ENCODE data around the gene PTK6.

Gene PTK6

DNA sequence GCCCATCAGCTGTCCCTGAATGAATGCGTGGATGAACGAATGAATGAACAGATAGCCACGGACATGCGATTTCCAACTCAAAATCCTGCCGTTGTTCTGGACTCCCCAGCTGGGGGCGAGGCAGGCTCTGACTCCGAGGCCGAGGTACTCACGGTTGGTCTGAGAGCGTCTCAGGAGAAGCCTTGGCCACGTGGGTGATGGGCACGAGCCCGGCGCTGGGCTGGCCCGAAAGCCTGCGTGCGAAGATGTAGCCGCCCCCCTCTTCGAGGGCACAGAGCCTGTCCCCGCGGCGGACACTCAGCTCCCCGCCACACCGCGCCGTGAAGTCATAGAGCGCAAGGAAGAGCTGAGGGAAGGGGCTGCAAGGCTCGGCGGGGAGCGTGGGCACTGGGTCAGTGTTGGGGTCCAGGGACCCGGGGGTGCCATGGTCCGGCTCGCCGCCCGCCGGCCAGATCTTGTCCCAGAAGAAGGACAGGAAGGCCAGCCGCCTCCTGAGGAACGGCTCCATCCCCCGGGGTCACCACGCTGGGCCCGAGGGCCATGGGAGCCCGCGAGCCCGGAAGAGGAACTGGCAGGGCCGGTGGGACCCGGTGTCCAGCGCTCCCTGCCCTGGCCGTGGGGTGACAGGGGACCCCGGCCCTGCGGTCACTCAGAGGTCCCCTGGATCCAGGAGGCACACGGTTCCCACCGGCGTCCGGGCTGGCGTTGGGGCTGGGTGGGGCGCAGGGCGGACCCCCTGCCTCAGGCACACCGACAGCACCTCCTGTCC is 10.0 kb upstream of the PTK6 start:
- H3K79me2 ChIP-seq (ENCODE audit: control insufficient read depth, insufficient read depth, low read length, unreplicated experiment), result no peaks in the 10 kb centered on the region
- no peak overlapping the region for H3K4me3 ChIP-seq (ENCODE audit: low read depth, low read length)
- no peaks in the 10 kb centered on the region for H3K27me3 ChIP-seq (ENCODE audit: insufficient read depth, low read length)
- no peaks in the 10 kb centered on the region for H3K36me3 ChIP-seq (ENCODE audit: insufficient read depth, low read length)
- no peak overlapping the region for H3K27ac ChIP-seq (ENCODE audit: low read depth, low read length)
- H2AFZ ChIP-seq (ENCODE audit: low read length, unreplicated experiment), result no peak overlapping the region
- no peaks in the 10 kb centered on the region for H3K4me1 ChIP-seq (ENCODE audit: control insufficient read depth, insufficient read depth, low read length, unreplicated experiment)

DNA sequence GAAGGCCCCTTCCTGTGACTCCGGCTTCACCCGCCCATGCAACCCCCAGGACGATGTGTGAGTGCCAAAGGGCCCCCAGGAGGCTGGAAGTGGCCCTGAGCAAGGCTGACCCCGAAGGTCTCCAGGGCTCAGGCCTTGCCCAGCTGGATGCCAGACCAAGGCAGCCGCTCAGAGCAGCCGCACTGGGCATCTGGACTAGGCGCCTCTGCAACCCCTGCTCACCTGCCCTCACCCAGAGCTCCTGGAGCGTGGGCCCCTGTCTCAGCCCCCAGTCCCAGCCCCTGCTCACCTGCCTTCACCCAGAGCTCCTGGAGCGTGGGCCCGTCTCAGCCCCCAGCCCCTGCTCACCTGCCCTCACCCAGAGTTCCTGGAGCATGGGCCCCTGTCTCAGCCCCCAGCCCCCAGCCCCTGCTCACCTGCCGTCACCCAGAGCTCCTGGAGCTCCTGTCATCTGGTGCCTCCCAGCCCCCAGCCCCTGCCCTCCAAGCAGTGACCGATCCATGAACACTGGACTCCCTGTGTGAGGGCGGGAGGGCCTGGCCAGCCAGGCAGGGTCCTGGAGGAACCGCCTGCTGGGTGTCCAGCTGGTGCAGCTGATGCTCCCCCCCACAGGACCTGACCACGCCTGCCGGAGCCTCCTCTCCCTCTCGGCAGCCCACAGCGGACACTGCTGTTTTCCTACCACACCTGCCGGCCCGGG is 9.2 kb upstream of the PTK6 start:
- H3K79me2 ChIP-seq (ENCODE audit: control insufficient read depth, insufficient read depth, low read length, unreplicated experiment), result no peaks in the 10 kb centered on the region
- no peak overlapping the region for H3K27ac ChIP-seq (ENCODE audit: low read depth, low read length)
- no peak overlapping the region for H3K4me3 ChIP-seq (ENCODE audit: low read depth, low read length)
- H3K36me3 ChIP-seq (ENCODE audit: insufficient read depth, low read length), result no peaks in the 10 kb centered on the region
- no peaks in the 10 kb centered on the region for H3K27me3 ChIP-seq (ENCODE audit: insufficient read depth, low read length)
- no peaks in the 10 kb centered on the region for H3K4me1 ChIP-seq (ENCODE audit: control insufficient read depth, insufficient read depth, low read length, unreplicated experiment)
- H2AFZ ChIP-seq (ENCODE audit: low read length, unreplicated experiment), result no peak overlapping the region

GRCh38 chr20:63545814-63546213 is 8.6 kb upstream of the PTK6 start:
- Histone ChIP-seq H3K4me3 (ENCODE audit: low read depth, low read length) (no peak overlapping the region), H3K27ac (ENCODE audit: low read depth, low read length) (no peak overlapping the region), H3K27me3 (ENCODE audit: insufficient read depth, low read length) (no peaks in the 10 kb centered on the region), H3K79me2 (ENCODE audit: control insufficient read depth, insufficient read depth, low read length, unreplicated experiment) (no peaks in the 10 kb centered on the region), H3K36me3 (ENCODE audit: insufficient read depth, low read length) (no peaks in the 10 kb centered on the region), H3K4me1 (ENCODE audit: control insufficient read depth, insufficient read depth, low read length, unreplicated experiment) (no peaks in the 10 kb centered on the region), H2AFZ (ENCODE audit: low read length, unreplicated experiment) (no peak overlapping the region)

GRCh38 chr20:63544958-63545516 is 7.9 kb upstream of the PTK6 start:
- no peaks in the 10 kb centered on the region for H3K4me1 ChIP-seq (ENCODE audit: control insufficient read depth, insufficient read depth, low read length, unreplicated experiment)
- H3K4me3 ChIP-seq (ENCODE audit: low read depth, low read length), result no peak overlapping the region
- no peaks in the 10 kb centered on the region for H3K27me3 ChIP-seq (ENCODE audit: insufficient read depth, low read length)
- H2AFZ ChIP-seq (ENCODE audit: low read length, unreplicated experiment), result no peak overlapping the region
- no peaks in the 10 kb centered on the region for H3K79me2 ChIP-seq (ENCODE audit: control insufficient read depth, insufficient read depth, low read length, unreplicated experiment)
- H3K27ac ChIP-seq (ENCODE audit: low read depth, low read length), result no peak overlapping the region
- no peaks in the 10 kb centered on the region for H3K36me3 ChIP-seq (ENCODE audit: insufficient read depth, low read length)

GRCh38 chr20:63544241-63544957 is 7.2 kb upstream of the PTK6 start:
- Histone ChIP-seq H3K27me3 (ENCODE audit: insufficient read depth, low read length) (no peaks in the 10 kb centered on the region), H3K79me2 (ENCODE audit: control insufficient read depth, insufficient read depth, low read length, unreplicated experiment) (no peaks in the 10 kb centered on the region), H3K4me1 (ENCODE audit: control insufficient read depth, insufficient read depth, low read length, unreplicated experiment) (no peaks in the 10 kb centered on the region), H2AFZ (ENCODE audit: low read length, unreplicated experiment) (no peak overlapping the region), H3K4me3 (ENCODE audit: low read depth, low read length) (no peak overlapping the region), H3K27ac (ENCODE audit: low read depth, low read length) (no peak overlapping the region), H3K36me3 (ENCODE audit: insufficient read depth, low read length) (no peaks in the 10 kb centered on the region)

DNA sequence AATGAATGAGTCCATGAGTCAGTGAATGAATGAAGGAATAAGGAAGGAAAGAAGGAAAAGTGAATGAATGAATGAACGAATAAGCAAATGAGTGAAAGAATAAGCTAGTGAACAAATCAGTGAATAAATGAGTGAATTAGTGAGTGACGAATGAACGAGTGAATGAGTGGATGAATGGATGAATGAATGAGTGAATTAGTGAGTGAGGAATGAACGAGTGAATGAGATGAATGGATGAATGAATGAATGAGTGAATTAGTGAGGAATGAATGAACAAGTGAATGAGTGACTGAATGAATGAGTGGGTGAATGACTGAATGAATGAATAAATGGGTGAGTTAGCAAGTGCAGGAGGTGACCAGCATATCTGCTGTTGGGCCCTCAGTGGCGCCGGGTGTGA is 6.6 kb upstream of the PTK6 start:
- Histone ChIP-seq H3K27ac (ENCODE audit: low read depth, low read length) (no peak overlapping the region), H3K79me2 (ENCODE audit: control insufficient read depth, insufficient read depth, low read length, unreplicated experiment) (no peaks in the 10 kb centered on the region), H2AFZ (ENCODE audit: low read length, unreplicated experiment) (no peak overlapping the region), H3K27me3 (ENCODE audit: insufficient read depth, low read length) (no peaks in the 10 kb centered on the region), H3K36me3 (ENCODE audit: insufficient read depth, low read length) (no peaks in the 10 kb centered on the region), H3K4me3 (ENCODE audit: low read depth, low read length) (no peak overlapping the region), H3K4me1 (ENCODE audit: control insufficient read depth, insufficient read depth, low read length, unreplicated experiment) (no peaks in the 10 kb centered on the region)

DNA sequence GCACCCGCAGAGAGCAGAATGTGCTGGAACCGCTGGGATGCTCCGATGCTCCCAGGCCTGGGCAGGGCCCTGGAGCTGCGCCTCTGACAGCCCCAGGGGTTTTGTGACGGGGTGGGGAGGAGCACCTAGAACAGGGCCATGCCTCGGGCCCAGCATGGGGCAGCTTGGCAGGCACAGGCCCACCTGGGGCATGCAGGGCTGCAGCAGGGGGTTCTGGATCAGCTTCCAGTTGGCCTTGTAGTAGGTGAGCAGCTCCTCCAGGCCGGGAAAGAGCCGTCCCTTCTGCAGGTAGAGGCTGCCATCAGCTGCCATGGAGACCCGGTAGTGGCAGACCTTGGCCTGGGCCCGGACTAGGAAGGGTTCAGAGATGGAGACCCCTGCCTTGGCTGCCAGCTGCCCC is 6.0 kb upstream of the PTK6 start:
- H3K27ac ChIP-seq (ENCODE audit: low read depth, low read length), result no peak overlapping the region
- no peaks in the 10 kb centered on the region for H3K27me3 ChIP-seq (ENCODE audit: insufficient read depth, low read length)
- H3K4me3 ChIP-seq (ENCODE audit: low read depth, low read length), result no peak overlapping the region
- no peak overlapping the region for H2AFZ ChIP-seq (ENCODE audit: low read length, unreplicated experiment)
- H3K4me1 ChIP-seq (ENCODE audit: control insufficient read depth, insufficient read depth, low read length, unreplicated experiment), result no peaks in the 10 kb centered on the region
- no peaks in the 10 kb centered on the region for H3K79me2 ChIP-seq (ENCODE audit: control insufficient read depth, insufficient read depth, low read length, unreplicated experiment)
- H3K36me3 ChIP-seq (ENCODE audit: insufficient read depth, low read length), result no peaks in the 10 kb centered on the region

DNA sequence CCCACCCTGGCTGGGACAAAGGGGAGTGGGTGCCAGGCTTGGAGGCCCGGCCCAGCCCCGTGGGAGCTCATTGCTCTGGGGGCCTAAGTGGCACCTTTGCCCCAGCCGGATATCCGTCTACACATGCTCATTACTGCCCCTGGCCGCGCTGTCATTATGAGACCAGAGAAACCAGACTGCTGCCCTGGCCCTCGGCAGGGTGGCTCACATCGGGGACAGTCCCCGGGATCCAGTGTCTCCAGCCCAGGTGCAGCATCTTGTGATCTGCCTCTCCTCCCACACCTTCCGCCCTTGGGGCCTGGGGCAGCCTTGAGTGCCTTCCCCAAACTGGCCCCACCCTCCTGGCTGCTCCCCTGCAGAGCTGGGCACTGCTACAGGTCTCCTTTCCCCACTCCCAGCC is 5.5 kb upstream of the PTK6 start:
- Histone ChIP-seq H3K4me1 (ENCODE audit: control insufficient read depth, insufficient read depth, low read length, unreplicated experiment) (no peaks in the 10 kb centered on the region), H3K27me3 (ENCODE audit: insufficient read depth, low read length) (no peaks in the 10 kb centered on the region)

DNA sequence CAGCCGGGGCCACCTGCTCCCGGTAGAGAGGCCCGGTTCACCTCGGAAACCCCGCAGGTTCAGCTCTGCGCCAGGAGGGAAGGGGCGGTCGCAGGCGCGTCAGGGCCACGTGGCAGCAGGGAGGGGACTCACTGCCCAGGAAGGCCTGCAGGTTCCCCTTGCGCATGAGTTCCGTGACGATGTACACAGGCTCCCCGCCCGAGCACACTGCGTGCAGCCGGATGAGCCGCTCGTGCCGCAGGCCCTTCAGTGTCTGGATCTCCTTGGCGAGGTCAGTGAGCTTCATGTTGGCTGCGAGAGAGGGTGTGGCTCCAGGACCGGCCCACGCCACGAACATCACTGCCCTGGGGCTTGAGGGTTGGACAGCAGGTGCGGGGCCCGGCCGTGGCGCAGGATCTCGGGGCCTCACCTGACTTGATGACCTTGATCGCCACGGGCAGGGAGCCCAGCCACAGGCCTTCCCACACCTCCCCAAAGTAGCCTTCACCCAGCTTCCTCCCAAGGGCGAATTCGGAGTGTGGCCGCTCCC is 4.9 kb upstream of the PTK6 start:
- Histone ChIP-seq H2AFZ (ENCODE audit: low read length, unreplicated experiment) (no peak overlapping the region), H3K27me3 (ENCODE audit: insufficient read depth, low read length) (no peaks in the 10 kb centered on the region), H3K4me1 (ENCODE audit: control insufficient read depth, insufficient read depth, low read length, unreplicated experiment) (peaks cover 4% of the 10 kb centered on the region), H3K79me2 (ENCODE audit: control insufficient read depth, insufficient read depth, low read length, unreplicated experiment) (no peaks in the 10 kb centered on the region), H3K36me3 (ENCODE audit: insufficient read depth, low read length) (no peaks in the 10 kb centered on the region), H3K27ac (ENCODE audit: low read depth, low read length) (no peak overlapping the region), H3K4me3 (ENCODE audit: low read depth, low read length) (no peak overlapping the region)

More for the DNA sequence above, 5.5 kb upstream of the PTK6 start:
- Histone ChIP-seq H3K79me2 (ENCODE audit: control insufficient read depth, insufficient read depth, low read length, unreplicated experiment) (no peaks in the 10 kb centered on the region), H3K36me3 (ENCODE audit: insufficient read depth, low read length) (no peaks in the 10 kb centered on the region), H3K4me3 (ENCODE audit: low read depth, low read length) (no peak overlapping the region), H3K27ac (ENCODE audit: low read depth, low read length) (no peak overlapping the region), H2AFZ (ENCODE audit: low read length, unreplicated experiment) (no peak overlapping the region)

GRCh38 chr20:63541371-63541770 is 4.2 kb upstream of the PTK6 start:
- H3K4me1 ChIP-seq (ENCODE audit: control insufficient read depth, insufficient read depth, low read length, unreplicated experiment), result peaks cover 12% of the 10 kb centered on the region
- no peaks in the 10 kb centered on the region for H3K79me2 ChIP-seq (ENCODE audit: control insufficient read depth, insufficient read depth, low read length, unreplicated experiment)
- H2AFZ ChIP-seq (ENCODE audit: low read length, unreplicated experiment), result no peak overlapping the region
- H3K27me3 ChIP-seq (ENCODE audit: insufficient read depth, low read length), result no peaks in the 10 kb centered on the region
- no peak overlapping the region for H3K27ac ChIP-seq (ENCODE audit: low read depth, low read length)
- H3K4me3 ChIP-seq (ENCODE audit: low read depth, low read length), result no peak overlapping the region
- H3K36me3 ChIP-seq (ENCODE audit: insufficient read depth, low read length), result no peaks in the 10 kb centered on the region

Measured in ACC112 (cell line).